OCI-LY3 (cell line): ENCODE measurements around the gene LEMD2.

Experiments used
- H2AFZ ChIP-seq: fragments of 200-600, 300-600 bp; shearing (Covaris generic); 2 replicates; pipeline ENCODE4 v1.6.0; 2014; ENCODE audit warnings: antibody characterized with exemption, low read depth, low read length
- H3K27ac ChIP-seq: fragments of 200-600, 300-600 bp; sonication (generic); 2 replicates; pipeline ENCODE4 v1.5.1; 2014; ENCODE audit warnings: mild to moderate bottlenecking, low read length, moderate library complexity, mixed read lengths
- H3K27me3 ChIP-seq: fragments of 200-600, 300-600 bp; sonication (generic); 2 replicates; pipeline ENCODE4 v1.6.1; 2014; ENCODE audit warnings: low read depth, low read length, mixed read lengths
- H3K36me3 ChIP-seq: fragments of 200-600, 300-600 bp; sonication (generic); replicated peaks from 2 replicates; pipeline ENCODE3; 2014; ENCODE audit warnings: low read depth, low read length, mixed read lengths
- H3K4me1 ChIP-seq: fragments of 300-600, 200-600 bp; sonication (generic); 2 replicates; pipeline ENCODE4 v1.6.1; 2014; ENCODE audit warnings: low read length, mixed read lengths
- H3K4me2 ChIP-seq: fragments of 200-600, 300-600 bp; sonication (generic); 2 replicates; pipeline ENCODE4 v1.6.1; 2014; ENCODE audit warnings: low read length, mixed read lengths
- H3K4me3 ChIP-seq: fragments of 300-600, 200-600 bp; sonication (generic); 2 replicates; pipeline ENCODE4 v1.5.1; 2014; ENCODE audit warnings: antibody characterized with exemption, mild to moderate bottlenecking, low read length, moderate library complexity
- H3K79me2 ChIP-seq: fragments of 300-600, 200-600 bp; shearing (Covaris generic); 2 replicates; pipeline ENCODE4 v1.6.1; 2014; ENCODE audit warnings: mild to moderate bottlenecking, low read length, mixed read lengths
- H3K9ac ChIP-seq: fragments of 300-600, 200-600 bp; shearing (Covaris generic); 2 replicates; pipeline ENCODE4 v1.6.0; 2014; ENCODE audit warnings: mild to moderate bottlenecking, low read length, moderate library complexity
- H3K9me3 ChIP-seq: fragments of 200-600, 300-600 bp; shearing (Covaris generic); 2 replicates; pipeline ENCODE4 v1.6.1; 2014; ENCODE audit warnings: low read length, mixed read lengths; ENCODE audit not compliant: insufficient read depth
- H4K20me1 ChIP-seq: fragments of 200-600, 300-600 bp; sonication (generic); 2 replicates; pipeline ENCODE4 v1.6.1; 2016; ENCODE audit warnings: low read length, mixed read lengths; ENCODE audit not compliant: insufficient read depth
- EZH2phosphoT487 ChIP-seq: fragments of 200-600 bp; shearing (Covaris generic); IDR thresholded peaks from 2 replicates; pipeline ENCODE4 v1.6.1; 2018; ENCODE audit warnings: antibody characterized with exemption, mixed run types, low read depth
- TF ChIP-seq, protein P1 (sequence below): fragments of 200-600, 300-600 bp; sonication (generic); IDR thresholded peaks from 2 replicates; pipeline ENCODE4 v1.5.1; 2014; ENCODE audit warnings: antibody characterized with exemption, low read length, low read depth

Gene LEMD2

DNA sequence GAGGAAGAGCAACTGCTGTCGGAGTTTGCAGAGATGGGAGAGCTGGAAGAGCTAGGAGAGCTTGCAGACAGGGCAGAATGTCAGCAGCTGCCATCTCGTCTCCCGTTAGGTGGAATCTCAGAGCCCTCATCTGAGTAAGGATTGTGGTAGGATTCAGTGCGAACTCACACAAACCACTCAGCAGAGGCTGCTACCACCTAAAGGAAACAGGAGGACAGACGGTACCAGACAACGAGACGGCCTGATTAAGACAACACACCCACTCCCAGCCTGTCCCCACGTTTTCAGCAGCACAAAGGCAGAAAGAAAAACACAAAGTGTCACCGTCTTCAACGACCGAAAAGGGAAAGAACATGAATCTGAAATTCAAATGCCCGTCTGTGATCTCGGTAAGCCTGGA, 4.1 kb downstream of the LEMD2 start:
- H3K4me1 ChIP-seq = peaks cover 12% of the 10 kb centered on the region
- peaks cover 25% of the 10 kb centered on the region for H3K36me3 ChIP-seq

GRCh38 chr6:33783781-33784520, 5.0 kb downstream of the LEMD2 start:
- Histone ChIP-seq H4K20me1 (peaks cover 14% of the 10 kb centered on the region), H3K4me1 (peaks cover 8% of the 10 kb centered on the region), H3K9ac (no peak overlapping the region)

More for the DNA sequence above, 4.1 kb downstream of the LEMD2 start:
- no peak overlapping the region for H2AFZ ChIP-seq
- H3K9me3 ChIP-seq = no peaks in the 10 kb centered on the region
- H3K4me2 ChIP-seq = no peak overlapping the region
- H3K9ac ChIP-seq = no peak overlapping the region
- TF ChIP-seq EZH2phosphoT487 = no peak
- TF ChIP-seq, protein P1, sequence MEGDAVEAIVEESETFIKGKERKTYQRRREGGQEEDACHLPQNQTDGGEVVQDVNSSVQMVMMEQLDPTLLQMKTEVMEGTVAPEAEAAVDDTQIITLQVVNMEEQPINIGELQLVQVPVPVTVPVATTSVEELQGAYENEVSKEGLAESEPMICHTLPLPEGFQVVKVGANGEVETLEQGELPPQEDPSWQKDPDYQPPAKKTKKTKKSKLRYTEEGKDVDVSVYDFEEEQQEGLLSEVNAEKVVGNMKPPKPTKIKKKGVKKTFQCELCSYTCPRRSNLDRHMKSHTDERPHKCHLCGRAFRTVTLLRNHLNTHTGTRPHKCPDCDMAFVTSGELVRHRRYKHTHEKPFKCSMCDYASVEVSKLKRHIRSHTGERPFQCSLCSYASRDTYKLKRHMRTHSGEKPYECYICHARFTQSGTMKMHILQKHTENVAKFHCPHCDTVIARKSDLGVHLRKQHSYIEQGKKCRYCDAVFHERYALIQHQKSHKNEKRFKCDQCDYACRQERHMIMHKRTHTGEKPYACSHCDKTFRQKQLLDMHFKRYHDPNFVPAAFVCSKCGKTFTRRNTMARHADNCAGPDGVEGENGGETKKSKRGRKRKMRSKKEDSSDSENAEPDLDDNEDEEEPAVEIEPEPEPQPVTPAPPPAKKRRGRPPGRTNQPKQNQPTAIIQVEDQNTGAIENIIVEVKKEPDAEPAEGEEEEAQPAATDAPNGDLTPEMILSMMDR = no peak
- no peak overlapping the region for H3K4me3 ChIP-seq
- no peaks in the 10 kb centered on the region for H3K27me3 ChIP-seq
- peaks cover 42% of the 10 kb centered on the region for H3K79me2 ChIP-seq
- H4K20me1 ChIP-seq = peaks cover 14% of the 10 kb centered on the region
- H3K27ac ChIP-seq = no peak overlapping the region

GRCh38 chr6:33782561-33782960, 6.4 kb downstream of the LEMD2 start:
- Histone ChIP-seq H4K20me1 (peaks cover 10% of the 10 kb centered on the region), H3K9ac (no peak overlapping the region), H2AFZ (no peak overlapping the region), H3K79me2 (peaks cover 28% of the 10 kb centered on the region), H3K27ac (no peak overlapping the region), H3K4me3 (no peak overlapping the region), H3K4me2 (no peak overlapping the region), H3K27me3 (no peaks in the 10 kb centered on the region), H3K4me1 (peaks cover 5% of the 10 kb centered on the region), H3K9me3 (no peaks in the 10 kb centered on the region), H3K36me3 (peaks cover 31% of the 10 kb centered on the region)
- TF ChIP-seq, protein P1 = no peak
- TF ChIP-seq EZH2phosphoT487 = no peak

More at GRCh38 chr6:33783781-33784520, 5.0 kb downstream of the LEMD2 start:
- H3K4me3 ChIP-seq = no peak overlapping the region
- peaks cover 30% of the 10 kb centered on the region for H3K36me3 ChIP-seq
- no peak overlapping the region for H3K27ac ChIP-seq
- H3K27me3 ChIP-seq = no peaks in the 10 kb centered on the region
- peaks cover 42% of the 10 kb centered on the region for H3K79me2 ChIP-seq
- TF ChIP-seq, protein P1 = no peak
- no peak for TF ChIP-seq EZH2phosphoT487
- H3K4me2 ChIP-seq = no peak overlapping the region
- no peaks in the 10 kb centered on the region for H3K9me3 ChIP-seq
- H2AFZ ChIP-seq = no peak overlapping the region

DNA sequence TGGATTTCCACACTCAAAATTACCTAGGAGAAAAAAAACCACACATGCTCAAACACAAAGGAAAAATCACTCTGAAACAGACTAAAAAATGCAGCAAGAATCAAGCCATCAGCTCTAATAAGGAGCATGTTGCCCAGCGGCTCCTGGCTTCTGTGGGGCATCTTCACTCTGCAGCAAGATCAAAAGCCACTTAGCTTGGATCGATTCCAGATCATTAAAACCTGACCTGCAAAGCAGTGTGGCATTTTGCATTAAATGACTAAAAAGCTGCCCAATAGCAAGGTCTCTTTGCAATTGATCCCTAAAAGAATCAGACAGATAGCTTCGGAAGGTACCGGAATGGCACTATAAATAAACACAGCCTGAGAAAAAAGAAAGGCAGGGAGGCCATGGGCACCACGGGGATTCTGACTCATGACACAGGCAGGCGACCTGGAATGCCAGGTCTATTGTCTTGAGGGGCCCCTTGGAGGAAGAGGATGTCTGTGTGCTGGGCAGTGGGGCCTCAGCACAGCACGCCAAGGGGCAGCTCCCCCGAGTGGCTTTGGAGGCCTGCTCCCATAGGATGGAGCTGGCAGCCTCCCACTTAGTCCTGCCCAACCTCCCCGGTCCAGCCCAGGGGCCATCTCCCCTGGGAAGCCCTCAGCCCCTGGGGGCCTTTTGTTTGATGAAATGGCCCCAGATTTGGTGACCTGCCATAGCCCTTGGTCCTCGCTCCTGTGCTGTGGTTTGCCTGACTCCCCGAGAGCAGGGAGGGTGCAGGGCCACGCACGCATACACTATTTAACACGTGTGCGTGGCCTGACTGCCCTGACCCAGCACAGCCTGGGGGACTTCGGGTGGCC, 7.6 kb downstream of the LEMD2 start:
- no peak overlapping the region for H3K9ac ChIP-seq
- no peaks in the 10 kb centered on the region for H3K27me3 ChIP-seq
- peaks cover 16% of the 10 kb centered on the region for H3K79me2 ChIP-seq
- no peak overlapping the region for H3K27ac ChIP-seq
- no peaks in the 10 kb centered on the region for H3K4me1 ChIP-seq
- TF ChIP-seq, protein P1 = no peak
- no peak for TF ChIP-seq EZH2phosphoT487
- no peak overlapping the region for H3K4me2 ChIP-seq
- H3K9me3 ChIP-seq = no peaks in the 10 kb centered on the region
- peaks cover 2% of the 10 kb centered on the region; the same call in 1 of the 2 replicates for H4K20me1 ChIP-seq
- H2AFZ ChIP-seq = no peak overlapping the region
- H3K36me3 ChIP-seq = peaks cover 28% of the 10 kb centered on the region
- H3K4me3 ChIP-seq = no peak overlapping the region
